Glomerular endothelial cell (primary cell): ENCODE data around the gene DGAT2. TPM values are rescaled to one million over a fixed set of nuclear protein-coding genes. Genes with fewer than 3 reads are reported as not detected.

Source experiments
- DNase-seq: peaks from one replicate; pipeline ENCODE4 v3.0.0-alpha.2; 2011; ENCODE audit warnings: low read depth, low spot score; ENCODE audit errors: extremely low read depth
- total RNA-seq: library from RNA; depleted of rRNA; stranded (reverse); fragments of >200 nt; gene quantifications from 2 replicates; pipeline ENCODE4 v1.2.3, GENCODE V29; 2015

DGAT2 gene
- total RNA-seq, 1 donor from 2014 or later = 0.88 TPM

DNA sequence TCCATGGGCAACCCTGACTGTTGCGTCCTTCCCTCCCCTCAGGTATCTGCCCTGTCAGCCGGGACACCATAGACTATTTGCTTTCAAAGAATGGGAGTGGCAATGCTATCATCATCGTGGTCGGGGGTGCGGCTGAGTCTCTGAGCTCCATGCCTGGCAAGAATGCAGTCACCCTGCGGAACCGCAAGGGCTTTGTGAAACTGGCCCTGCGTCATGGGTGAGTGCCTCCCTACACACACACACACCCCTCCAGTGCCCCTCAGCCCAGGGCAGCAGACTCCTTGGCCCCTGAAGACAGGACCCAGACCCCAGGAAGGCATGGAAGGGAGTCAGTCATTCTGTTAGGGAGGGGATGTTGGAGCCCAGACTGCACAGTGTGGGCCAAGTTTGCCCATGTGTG is 28.5 kb downstream of the DGAT2 start:
- no peak for DNase-seq

DNA sequence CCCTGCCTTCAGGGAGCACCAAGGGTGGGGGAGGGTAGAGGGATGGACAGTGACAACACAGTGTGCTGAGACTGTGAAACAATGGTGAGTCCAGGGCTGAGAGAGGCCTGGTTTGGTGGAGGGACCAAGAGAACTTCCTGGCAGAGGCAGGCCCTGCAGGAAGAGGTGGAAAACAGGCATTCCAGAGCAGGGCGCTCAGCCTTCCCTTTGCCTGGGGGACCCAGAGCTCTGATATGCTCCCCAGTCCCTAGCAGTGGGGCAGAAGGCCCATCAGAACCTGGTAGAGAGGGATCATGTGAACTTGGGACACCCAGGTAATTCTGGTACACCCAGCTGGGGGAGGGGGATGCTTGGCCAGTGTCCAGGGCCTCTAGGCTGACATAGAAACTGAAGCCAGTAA is 29.2 kb downstream of the DGAT2 start:
- DNase-seq = no peak

DNA sequence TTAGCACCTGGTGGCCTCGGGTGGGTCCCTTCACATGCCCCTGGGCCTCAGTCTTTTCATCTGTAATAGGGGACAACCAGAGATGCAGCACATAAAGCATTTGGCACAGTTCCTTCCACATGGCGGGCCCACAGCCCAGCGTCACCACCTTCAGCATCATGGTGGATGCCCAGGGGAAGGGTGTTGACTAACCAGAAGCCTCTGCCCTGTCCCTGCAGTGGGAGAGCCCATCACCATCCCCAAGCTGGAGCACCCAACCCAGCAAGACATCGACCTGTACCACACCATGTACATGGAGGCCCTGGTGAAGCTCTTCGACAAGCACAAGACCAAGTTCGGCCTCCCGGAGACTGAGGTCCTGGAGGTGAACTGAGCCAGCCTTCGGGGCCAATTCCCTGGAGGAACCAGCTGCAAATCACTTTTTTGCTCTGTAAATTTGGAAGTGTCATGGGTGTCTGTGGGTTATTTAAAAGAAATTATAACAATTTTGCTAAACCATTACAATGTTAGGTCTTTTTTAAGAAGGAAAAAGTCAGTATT is 31.6 kb downstream of the DGAT2 start:
- DNase-seq = no peak

DNA sequence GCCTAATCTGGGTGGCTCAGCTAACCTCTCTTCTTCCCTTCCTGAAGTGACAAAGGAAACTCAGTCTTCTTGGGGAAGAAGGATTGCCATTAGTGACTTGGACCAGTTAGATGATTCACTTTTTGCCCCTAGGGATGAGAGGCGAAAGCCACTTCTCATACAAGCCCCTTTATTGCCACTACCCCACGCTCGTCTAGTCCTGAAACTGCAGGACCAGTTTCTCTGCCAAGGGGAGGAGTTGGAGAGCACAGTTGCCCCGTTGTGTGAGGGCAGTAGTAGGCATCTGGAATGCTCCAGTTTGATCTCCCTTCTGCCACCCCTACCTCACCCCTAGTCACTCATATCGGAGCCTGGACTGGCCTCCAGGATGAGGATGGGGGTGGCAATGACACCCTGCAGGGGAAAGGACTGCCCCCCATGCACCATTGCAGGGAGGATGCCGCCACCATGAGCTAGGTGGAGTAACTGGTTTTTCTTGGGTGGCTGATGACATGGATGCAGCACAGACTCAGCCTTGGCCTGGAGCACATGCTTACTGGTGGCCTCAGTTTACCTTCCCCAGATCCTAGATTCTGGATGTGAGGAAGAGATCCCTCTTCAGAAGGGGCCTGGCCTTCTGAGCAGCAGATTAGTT is 32.3 kb downstream of the DGAT2 start:
- no peak for DNase-seq

DNA sequence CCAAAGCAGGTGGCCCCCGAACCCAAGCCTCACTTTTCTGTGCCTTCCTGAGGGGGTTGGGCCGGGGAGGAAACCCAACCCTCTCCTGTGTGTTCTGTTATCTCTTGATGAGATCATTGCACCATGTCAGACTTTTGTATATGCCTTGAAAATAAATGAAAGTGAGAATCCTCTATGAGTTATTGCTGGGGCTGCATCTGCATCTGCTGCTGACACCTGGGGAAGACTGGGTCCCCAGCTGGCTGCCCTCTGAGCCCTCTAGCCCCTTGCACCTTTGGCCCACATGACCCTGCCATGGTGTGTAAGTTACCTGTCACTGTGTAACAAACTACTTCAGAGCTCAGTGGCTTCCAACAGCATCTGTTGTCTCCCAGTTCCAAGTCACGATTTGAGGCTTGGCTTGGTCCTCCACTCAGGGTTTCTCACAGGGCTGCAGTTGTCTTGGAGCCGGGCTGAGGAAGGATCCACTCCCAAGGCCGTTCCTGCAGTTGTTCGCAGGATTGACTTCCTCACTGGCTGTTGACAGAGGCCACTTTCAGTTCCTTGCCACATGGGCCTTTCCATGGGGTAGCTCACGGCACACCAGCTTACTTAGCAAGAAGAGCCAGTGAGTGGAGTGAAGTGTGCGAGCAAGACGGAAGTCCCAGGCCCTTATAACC is 32.9 kb downstream of the DGAT2 start:
- no peak for DNase-seq

DNA sequence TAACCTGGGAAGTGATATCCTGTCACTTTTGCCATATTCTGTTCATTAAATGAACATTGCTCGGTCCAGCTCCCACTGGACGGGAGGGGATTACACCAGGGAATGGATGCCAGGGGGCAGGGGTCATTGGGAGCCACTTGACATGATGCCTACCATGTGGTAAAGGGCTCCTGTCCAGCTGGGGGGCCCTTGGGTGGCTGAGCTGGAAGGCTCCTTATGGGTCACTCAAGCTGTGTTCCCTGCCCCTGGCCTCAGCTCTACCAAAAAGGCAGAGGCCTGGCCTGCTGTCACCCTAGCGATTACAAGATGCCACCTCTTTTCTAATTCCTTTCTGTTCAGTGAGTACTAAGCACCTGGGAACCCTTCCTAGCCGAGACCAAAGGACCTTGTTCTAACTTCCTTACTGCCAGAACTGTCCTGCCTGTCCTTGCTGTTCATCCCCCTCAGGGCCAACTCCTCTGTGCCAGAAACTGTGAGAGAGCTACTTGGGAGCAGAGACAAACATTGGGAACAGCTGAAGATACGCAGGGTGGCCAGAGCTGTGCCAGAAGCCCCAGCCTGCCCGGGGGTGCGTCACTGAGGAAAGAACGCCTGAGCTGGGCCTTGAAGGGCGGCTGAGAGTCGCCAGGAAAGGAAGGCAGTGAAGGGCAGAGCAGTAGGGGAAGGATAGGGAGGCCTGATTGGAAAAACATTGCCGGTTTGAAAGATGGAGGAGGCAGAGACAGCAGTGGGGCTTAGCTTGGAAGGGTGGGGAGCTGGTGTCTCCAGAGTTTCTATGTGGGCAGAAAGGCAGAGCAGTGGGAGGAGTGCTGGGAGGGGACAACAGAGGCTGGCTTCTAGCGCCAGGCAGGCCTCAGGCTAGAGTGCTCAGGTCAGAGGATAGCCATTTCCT is 33.7 kb downstream of the DGAT2 start:
- no peak for DNase-seq

DNA sequence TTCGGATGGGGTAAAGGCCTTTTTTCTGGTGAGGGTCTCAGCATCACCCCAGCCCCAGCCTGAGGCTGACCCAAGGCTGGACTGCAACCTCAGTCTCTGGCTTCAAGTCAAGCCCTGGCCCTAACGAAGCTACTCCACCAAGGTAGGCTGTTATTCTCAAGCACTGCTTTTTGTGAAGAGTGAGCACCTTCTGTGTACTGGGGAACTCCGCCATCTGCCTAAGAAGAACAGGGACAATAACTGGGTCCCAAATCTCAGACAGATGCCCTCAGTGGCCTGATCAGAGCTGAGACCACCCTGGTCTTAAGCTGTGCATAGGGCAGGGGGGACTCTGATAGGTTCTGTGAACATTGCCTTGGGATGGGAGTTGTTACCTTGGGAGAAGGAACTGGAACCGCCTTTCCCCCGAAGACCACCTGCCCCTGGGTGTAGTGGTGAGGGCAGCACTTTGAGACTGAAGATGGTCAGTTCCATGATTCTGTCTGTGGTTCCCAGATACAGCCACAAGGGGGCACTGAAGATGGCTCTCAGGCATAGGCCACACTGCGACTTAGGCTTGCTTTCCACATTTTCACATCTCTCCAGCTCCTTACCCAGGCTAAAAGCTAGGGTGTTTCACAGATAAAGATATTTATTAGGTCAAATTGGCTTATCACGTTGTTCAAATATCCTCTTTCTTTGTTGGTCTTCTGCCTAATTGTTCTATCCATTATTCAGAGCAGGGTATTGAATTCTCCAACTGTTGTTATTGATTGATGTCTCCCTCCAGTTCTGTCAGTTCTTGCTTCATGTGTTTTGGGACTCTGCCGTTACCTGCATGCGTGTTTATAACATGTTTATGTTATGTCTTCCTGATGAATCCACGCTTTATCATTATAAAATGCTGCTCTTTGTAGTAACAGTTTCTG is 34.6 kb downstream of the DGAT2 start:
- DNase-seq = no peak

DNA sequence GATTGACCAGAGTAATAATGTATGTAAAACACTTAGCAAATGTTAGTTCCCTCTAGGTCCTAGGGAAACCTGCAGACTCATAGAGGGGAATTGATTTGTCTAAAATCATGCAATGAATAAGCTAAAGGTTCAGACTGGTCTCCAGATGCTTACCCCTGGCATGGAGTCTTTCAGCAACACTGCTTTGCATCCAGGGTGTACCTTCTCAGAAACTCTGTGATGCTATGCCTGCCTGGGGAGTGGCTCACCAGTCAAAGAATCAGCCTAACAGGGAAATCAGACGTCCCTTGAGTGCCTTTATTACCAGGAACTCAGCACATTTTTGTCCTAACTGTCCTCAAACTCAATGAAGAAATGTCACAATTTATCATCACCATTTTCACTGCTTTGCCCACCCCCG is 40.5 kb downstream of the DGAT2 start:
- no peak for DNase-seq

DNA sequence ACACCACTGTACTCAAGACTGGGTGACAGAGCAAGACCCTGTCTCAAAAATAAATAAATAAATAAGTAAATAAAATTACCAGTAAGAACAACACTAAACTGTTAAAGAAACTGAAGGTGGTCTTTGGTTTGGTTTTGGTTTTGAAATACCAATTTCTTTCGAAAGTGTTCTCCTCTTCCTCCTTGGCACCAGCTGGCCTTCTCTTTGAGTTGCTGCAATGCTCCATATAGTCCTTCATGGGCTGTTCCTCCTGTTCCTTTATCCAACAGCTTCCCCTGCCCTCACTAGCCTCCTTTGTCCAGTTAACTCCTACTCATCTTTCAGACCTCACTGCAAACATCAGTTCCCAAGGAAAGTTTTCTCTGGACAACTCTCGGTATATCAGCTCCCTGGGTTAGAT is 41.4 kb downstream of the DGAT2 start:
- no peak for DNase-seq

DNA sequence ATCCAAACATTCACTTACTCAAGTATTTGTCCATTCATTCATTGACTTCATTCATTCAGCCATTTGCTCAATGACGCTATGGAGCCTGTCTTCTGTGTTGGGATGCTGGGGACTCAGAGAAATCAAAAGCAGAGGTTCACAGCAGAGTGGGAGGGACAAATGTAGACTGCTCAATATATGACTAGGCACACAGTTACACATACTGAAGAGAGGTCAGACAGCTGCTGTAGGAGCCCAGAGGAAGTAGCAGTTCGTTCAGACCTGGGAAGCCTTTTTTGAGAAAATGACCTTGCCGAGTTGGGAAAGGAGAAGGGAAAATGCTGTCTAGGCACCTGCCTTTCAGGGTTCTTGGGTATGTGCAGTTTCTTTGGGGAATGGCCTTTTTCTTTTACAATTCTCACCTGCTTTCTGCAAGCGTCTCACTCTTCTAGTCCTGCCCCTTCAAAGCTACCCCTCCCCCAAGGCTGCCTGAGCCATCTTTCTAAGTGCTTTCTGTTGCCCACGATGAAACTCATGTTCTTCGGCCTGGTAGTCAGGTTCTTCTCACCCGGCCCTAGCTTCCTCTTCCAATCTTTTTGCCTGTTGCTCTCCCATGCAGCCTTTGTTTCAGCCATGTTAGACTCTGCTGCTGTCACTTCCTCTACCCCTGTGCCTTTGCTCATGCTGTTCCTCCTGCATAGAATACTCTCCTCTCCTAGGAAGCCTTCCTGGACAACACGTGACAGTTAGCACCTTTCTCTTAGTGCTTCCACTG is 42.2 kb downstream of the DGAT2 start:
- no peak for DNase-seq

DNA sequence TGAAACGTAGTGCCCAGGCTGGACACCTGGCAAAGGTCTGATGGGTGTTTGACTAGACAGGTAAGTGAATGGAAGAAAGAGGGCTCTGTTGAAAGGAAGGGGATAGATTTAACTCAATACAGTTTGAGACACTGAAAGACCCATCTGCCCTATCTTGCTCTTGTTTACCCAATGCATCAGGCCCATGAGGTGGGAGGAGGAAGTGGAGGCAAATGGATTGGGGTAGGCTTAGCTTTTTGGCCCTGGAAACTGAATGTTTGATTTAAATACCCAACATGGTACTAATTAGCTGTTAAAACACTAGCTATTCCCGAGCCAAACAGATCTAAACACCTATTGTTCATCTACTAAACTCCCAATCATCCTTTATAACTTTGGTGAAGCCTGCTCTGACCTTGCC is 42.9 kb downstream of the DGAT2 start:
- no peak for DNase-seq

DNA sequence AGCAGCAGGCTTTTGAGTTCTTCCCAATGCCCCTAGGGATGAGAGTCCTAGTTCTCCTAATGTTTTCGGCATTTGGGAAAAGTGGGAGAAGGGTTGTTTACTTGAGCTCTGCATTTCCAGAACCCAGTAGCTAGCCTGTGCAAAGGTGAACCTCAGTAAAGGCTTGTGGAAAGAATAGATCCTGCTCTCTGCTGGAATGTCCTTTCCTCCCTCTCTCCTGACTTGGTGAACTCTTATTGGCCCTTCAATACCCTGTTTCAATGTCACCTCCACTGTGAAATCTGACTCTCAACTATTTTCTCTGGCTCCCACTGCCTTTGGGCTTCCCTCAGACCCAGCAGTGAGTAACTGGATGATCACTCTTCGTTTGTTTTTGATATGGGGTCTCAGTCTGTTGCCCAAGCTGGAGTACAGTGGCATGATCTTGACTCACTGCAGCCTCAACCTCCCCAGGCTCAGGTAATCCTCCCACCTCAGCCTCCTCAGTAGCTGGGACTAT is 44.0 kb downstream of the DGAT2 start:
- DNase-seq = no peak

DNA sequence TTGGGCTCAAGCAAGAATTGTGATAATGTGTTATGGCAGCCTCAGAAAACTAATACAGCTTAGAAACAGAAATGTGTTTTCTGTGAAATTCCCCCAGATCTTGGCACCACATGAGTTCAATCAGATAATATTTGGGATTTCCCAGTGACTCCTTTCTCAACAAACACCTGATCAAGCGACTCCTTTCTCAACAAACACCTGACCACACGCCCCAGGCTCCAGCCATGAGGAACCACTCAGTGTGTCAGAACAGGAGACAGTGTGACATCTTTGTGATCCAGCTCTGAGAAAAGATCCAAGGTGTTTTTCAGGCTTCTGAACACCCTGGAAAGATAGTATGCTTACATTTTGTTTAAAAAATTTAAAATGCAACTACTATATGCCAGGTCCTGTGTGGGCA is 44.5 kb downstream of the DGAT2 start:
- no peak for DNase-seq

DNA sequence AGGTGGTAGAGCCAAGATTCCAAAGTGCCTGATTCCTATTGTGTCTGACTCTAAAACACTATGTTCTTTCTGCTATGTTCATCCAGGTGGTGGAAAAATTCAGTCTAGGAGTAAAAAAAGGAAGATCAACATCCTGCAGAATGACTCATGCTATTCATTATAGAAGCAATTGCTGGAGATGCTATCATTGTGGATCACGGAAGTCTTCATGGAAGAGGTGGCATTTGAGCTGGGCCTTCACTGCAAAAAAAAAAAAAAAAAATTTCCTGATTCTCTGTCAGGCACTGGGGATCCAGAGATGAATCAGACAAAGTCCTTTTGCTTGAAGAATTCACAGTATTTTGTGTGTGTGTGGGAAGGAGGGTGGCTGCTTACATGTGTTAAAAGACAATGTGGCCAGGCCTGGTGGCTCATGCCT is 45.1 kb downstream of the DGAT2 start:
- peak; percentile 94 for DNase-seq

DNA sequence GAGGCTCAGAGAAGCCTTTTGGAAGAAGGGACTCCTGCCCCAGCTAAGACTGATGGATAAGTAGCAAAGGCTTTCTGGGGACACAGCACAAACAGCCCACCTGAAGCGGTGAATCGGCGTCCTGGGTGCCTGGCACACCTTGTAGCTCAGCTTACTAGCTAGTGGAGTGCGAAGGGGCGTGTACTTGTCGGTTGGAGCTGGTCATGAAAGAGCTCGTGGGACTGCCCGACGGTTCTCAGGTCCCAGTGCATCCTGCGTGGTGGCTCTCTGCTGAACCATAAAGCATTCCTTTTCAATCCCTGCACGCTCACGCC is 45.7 kb downstream of the DGAT2 start:
- no peak for DNase-seq

DNA sequence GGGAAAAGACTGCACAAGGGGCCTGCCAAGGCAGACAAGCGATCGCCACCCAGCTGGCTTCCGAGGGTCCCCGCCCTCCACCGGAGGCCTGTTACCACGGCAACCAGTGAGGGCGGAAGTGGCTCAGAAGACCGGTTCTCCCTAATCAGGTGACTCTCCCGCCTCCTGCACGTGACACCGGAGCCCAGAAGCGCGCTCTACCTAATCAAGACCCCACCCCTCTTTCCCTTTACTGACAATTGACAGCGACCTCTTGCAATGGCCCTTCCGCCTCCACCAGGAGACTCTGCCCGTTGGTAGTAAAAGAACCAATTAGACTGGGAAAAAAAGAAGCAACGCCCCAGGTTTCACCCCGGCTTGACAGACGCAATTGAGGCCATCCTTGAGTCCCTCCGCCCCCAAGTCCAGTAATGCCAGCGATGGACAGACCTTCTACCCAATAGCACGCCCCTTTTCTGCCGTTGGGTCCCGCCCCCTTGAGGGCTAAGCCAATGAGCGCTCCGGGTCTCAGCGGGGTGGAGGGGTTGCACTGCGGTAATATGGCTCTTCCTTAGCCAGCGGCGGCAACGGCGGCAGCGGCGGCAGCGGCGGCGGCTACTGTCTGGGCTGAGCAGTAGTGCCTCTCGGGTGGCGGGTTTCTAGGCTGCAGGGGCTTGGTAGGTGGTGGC is 46.2 kb downstream of the DGAT2 start, which contains the start of gene UVRAG:
Gene UVRAG, plus strand, starts transcription at position 534 of the 668 bp plus-strand sequence. CDS start 198 bp downstream, outside the sequence.
- DNase-seq = peak; percentile 98

DNA sequence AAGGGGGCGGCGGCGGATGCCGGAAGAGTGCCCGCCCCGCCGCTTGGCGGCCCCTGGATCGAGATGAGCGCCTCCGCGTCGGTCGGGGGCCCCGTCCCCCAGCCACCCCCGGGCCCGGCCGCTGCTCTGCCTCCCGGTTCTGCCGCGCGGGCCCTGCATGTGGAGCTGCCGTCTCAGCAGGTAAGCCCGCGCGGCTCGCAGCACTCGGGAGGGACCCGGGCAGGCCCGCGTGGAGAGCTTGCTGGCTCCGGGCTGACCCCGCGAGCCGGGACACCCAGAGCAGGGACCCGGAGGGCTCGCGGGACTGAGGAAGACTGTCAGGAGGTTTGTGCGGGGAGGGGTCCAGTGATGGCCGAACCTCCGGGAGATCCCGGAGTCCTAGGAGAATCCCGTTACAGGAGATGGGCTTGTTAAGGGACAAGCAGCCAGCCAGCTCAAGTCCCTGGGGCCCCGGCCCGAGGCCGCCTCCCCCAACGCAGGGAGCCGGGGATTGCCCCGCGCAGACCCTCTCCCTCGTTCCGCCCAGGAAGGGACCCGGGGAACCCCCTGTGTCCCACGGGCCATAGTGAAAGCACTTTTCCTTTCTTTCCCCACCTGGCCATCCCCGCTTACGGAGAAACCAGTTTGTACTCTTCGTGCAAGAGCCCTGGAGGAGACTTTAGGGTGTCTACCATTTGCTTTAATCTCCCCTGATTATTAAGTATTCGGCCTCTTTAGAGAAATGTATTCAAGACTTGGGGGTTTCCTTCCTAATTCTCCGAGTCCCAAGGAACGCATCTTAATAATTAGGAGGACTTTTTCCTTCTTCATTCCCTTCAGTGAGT is 47.0 kb downstream of the DGAT2 start:
- DNase-seq = no peak

DNA sequence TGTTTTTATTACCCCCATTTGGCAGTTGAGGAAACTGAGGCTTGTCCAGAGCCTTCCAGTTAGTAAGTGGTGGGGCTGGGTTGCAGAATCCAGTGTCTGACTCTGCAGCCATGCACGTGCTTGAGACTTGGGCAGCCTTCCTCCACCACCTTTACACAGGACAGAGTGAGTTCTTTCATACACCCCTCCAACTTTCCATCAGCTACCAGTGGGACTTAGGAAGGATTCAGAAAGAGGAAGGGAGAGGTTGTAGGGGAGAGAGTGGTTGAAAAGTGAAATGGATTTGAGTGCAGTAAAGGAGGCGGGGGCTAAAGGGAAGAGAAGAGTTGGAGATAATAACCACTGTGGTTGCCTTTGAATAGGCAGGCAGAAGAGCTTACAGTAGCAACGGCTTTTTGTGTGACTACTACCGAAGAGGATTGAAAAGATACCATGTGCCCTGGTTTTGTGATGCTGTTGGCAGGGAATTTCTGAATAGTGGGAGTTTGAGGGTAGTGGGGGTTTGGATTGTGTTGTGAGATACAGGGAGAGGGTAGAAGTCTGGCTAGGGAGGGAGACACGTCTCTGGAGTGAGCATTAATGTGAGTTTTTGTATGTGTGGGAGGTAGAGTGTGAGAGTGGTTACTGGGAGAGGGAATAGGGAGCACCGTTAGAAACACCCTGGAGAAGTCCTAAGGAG is 48.1 kb downstream of the DGAT2 start:
- DNase-seq = no peak
